Tongue (tissue), 2 donors: ENCODE data around the gene CORO2B. TPM values are rescaled to one million over a fixed set of nuclear protein-coding genes. Genes with fewer than 3 reads are reported as not detected.
"Not testable (repeated sequence)": the region's sequence is repeated elsewhere in the genome, so short reads cannot be mapped to it uniquely, and the experiment has no call there.

Experiments used
- DNase-seq: peaks from one replicate; pipeline ENCODE4 v3.0.0-alpha.2; 2015
- total RNA-seq: library from RNA; depleted of rRNA; stranded (reverse); fragments of >200 nt; gene quantifications from one replicate; pipeline ENCODE4 v1.2.3, GENCODE V29; 2014

Gene CORO2B
- total RNA-seq, 1 donor from 2014 or later: 2.3 TPM

GRCh38 chr15:68630211-68630555 is 51.4 kb downstream of the CORO2B start:
- no peak for DNase-seq

GRCh38 chr15:68630836-68631235 is 52.0 kb downstream of the CORO2B start:
- no peak for DNase-seq

- DNase-seq: no peak
Measured at GRCh38 chr15:68631601-68632051, 52.8 kb downstream of the CORO2B start.

GRCh38 chr15:68632101-68632500 is 53.3 kb downstream of the CORO2B start:
- DNase-seq: no peak

GRCh38 chr15:68633231-68634121 is 54.7 kb downstream of the CORO2B start:
- DNase-seq: no peak

- no peak for DNase-seq
Measured at GRCh38 chr15:68634122-68634482, 55.3 kb downstream of the CORO2B start.

- no peak for DNase-seq
Measured at GRCh38 chr15:68634531-68634930, 55.7 kb downstream of the CORO2B start.

- no peak for DNase-seq
Measured at GRCh38 chr15:68635141-68635540, 56.3 kb downstream of the CORO2B start.

GRCh38 chr15:68636256-68636655 is 57.5 kb downstream of the CORO2B start:
- no peak for DNase-seq

GRCh38 chr15:68637767-68638404 is 59.1 kb downstream of the CORO2B start:
- DNase-seq: peak; percentile 84

- DNase-seq: no peak
Measured at GRCh38 chr15:68638953-68639515, 60.2 kb downstream of the CORO2B start.

- DNase-seq: no peak
Measured at GRCh38 chr15:68639926-68640600, 61.3 kb downstream of the CORO2B start.

GRCh38 chr15:68640791-68641331 is 62.1 kb downstream of the CORO2B start:
- DNase-seq: peak; percentile 62

GRCh38 chr15:68641376-68641775 is 62.6 kb downstream of the CORO2B start:
- DNase-seq: no peak

GRCh38 chr15:68642491-68642845 is 63.7 kb downstream of the CORO2B start:
- DNase-seq: no peak

GRCh38 chr15:68643216-68643830 is 64.5 kb downstream of the CORO2B start:
- DNase-seq: no peak

- DNase-seq: no peak
Measured at GRCh38 chr15:68644083-68644904, 65.5 kb downstream of the CORO2B start.

GRCh38 chr15:68644996-68645395 is 66.2 kb downstream of the CORO2B start:
- no peak for DNase-seq

- DNase-seq: no peak
Measured at GRCh38 chr15:68646156-68646555, 67.4 kb downstream of the CORO2B start.

GRCh38 chr15:68646696-68647095 is 67.9 kb downstream of the CORO2B start:
- no peak for DNase-seq

GRCh38 chr15:68647361-68647760 is 68.6 kb downstream of the CORO2B start:
- not testable (repeated sequence) for DNase-seq
